Esophagus squamous epithelium (tissue), 4 donors: Measurements from ENCODE around the gene REP15.

Source experiments
- POLR2A ChIP-seq, 4 donors: fragments of 450-650 bp; IDR thresholded peaks; one replicate each; pipeline ENCODE4 v1.6.1; 2017; ENCODE audit warnings: antibody characterized with exemption in 4 of 4, mild to moderate bottlenecking in 4 of 4, moderate library complexity in 3 of 4
- TF ChIP-seq, protein P1 (sequence below), 6 experiments: fragments of 450-650 bp in 4 of 6; fragments of 200-600 bp in 2 of 6; sonication (generic) in 2 of 6; IDR thresholded peaks; one replicate each; pipeline ENCODE4 v1.5.1; 2016 to 2019; ENCODE audit warnings: antibody characterized with exemption in 6 of 6, mild to moderate bottlenecking in 4 of 6, moderate library complexity in 4 of 6

DNA sequence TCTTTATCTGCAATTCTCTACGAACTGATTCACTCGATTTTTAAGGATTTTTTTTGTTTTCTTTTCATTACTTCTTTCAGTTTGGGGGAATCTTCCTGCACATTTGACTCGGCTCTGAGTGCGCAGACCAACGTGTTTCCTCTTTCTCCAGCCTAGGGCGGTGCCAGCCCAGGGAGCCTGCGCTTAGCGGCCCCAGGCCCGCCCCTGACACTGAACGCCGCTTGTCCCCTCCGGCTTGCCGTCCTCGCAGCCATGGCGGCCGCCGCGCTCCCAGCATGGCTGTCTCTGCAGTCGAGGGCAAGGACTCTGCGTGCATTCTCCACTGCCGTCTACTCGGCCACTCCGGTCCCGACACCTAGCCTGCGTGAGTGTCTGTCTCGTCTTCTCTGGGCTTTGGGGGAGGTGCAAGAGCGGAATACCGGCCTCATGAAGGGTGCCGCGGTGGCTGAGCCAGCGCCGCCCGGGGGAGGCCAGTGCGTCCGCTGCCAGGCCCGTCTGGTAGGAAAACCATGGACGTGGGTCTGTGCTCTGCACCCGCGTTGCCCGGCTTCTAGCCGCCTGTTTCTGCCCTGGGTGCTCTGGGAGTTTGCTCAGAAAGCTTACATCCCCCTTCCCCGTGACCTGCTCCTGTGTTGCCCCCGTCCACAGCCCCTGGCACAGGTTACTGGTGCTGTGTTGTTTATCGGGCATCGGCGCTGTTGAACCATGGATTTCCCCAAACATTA is 14.5 kb downstream of the REP15 start, which contains the start of gene MRPS35:
- TF ChIP-seq, protein P1, sequence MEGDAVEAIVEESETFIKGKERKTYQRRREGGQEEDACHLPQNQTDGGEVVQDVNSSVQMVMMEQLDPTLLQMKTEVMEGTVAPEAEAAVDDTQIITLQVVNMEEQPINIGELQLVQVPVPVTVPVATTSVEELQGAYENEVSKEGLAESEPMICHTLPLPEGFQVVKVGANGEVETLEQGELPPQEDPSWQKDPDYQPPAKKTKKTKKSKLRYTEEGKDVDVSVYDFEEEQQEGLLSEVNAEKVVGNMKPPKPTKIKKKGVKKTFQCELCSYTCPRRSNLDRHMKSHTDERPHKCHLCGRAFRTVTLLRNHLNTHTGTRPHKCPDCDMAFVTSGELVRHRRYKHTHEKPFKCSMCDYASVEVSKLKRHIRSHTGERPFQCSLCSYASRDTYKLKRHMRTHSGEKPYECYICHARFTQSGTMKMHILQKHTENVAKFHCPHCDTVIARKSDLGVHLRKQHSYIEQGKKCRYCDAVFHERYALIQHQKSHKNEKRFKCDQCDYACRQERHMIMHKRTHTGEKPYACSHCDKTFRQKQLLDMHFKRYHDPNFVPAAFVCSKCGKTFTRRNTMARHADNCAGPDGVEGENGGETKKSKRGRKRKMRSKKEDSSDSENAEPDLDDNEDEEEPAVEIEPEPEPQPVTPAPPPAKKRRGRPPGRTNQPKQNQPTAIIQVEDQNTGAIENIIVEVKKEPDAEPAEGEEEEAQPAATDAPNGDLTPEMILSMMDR (IDR thresholded peaks at IDR 0.05) = peak in 2 of 6 experiments; percentile 4 to 34
- peak in 3 of 4 donors; percentile 13 to 73 (median 37) for TF ChIP-seq POLR2A (IDR thresholded peaks at IDR 0.05)
